SIG-M5 treated with dmso at 0.1 percent for 504 hours (cell line): ENCODE measurements around the gene CENPE.
"Not testable (repeated sequence)": the region's sequence is repeated elsewhere in the genome, so short reads cannot be mapped to it uniquely, and the experiment has no call there.

Experiments used
- DNase-seq: peaks from one replicate; lab custom pipeline; 2025; ENCODE audit not compliant: unreplicated experiment; lab: John Stamatoyannopoulos, UW

The CENPE gene, protein sequence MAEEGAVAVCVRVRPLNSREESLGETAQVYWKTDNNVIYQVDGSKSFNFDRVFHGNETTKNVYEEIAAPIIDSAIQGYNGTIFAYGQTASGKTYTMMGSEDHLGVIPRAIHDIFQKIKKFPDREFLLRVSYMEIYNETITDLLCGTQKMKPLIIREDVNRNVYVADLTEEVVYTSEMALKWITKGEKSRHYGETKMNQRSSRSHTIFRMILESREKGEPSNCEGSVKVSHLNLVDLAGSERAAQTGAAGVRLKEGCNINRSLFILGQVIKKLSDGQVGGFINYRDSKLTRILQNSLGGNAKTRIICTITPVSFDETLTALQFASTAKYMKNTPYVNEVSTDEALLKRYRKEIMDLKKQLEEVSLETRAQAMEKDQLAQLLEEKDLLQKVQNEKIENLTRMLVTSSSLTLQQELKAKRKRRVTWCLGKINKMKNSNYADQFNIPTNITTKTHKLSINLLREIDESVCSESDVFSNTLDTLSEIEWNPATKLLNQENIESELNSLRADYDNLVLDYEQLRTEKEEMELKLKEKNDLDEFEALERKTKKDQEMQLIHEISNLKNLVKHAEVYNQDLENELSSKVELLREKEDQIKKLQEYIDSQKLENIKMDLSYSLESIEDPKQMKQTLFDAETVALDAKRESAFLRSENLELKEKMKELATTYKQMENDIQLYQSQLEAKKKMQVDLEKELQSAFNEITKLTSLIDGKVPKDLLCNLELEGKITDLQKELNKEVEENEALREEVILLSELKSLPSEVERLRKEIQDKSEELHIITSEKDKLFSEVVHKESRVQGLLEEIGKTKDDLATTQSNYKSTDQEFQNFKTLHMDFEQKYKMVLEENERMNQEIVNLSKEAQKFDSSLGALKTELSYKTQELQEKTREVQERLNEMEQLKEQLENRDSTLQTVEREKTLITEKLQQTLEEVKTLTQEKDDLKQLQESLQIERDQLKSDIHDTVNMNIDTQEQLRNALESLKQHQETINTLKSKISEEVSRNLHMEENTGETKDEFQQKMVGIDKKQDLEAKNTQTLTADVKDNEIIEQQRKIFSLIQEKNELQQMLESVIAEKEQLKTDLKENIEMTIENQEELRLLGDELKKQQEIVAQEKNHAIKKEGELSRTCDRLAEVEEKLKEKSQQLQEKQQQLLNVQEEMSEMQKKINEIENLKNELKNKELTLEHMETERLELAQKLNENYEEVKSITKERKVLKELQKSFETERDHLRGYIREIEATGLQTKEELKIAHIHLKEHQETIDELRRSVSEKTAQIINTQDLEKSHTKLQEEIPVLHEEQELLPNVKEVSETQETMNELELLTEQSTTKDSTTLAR (N-terminal part only)

DNA sequence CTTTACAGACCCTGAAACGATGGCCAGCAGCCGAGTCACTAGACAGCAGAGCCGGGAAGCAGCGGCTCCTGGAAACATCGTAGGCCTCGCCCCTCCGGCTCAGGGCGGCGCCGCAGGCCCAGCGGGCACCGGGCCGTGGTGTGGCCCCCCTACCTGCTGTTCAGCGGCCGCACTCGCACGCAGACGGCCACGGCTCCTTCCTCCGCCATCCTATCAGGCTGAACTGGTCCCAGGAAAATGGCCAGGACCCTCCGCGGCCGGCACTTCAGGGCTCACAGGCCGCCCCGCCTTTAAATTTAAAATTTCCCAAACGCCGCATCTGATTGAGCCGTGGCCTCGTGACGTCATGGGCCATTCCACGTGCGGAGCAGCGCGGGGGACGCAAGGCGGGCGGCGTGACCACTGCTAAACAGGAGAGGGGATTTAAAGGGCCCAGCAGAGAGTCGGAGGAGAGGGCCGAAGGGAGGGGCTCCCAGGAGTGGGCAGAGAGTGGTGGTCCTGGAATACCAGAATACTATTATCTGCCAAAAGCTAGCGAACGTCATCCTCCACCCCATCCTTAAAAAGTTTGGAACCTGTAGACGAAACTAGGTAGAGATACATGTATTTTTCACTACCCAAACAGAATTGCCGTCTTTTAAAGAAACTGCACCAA is at the start of gene CENPE:
Gene CENPE (minus strand): TSS at position 233 of the 655 bp plus-strand sequence. CDS start 24 bp downstream, at position 209.
- DNase-seq = peak; percentile 79

DNA sequence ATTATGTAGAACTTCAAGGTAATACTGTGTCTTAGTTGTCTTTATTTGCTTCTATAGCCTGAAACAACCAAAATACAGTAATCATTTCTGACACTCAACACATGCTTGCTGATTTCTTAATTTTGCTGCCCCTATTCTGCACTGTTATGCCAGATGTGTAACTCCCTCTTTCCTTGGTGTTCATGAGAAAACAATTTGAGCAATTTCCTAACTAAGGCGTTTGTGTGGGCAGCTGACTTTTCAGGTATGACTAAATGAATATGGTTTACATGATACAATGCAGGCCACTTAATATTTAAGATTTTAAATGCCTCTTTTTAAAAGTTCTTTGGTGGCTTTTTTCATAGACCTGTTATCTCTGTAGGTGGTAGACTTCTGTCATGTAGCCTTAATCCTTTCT is 46.1 kb upstream of the CENPE start:
- DNase-seq = no peak

DNA sequence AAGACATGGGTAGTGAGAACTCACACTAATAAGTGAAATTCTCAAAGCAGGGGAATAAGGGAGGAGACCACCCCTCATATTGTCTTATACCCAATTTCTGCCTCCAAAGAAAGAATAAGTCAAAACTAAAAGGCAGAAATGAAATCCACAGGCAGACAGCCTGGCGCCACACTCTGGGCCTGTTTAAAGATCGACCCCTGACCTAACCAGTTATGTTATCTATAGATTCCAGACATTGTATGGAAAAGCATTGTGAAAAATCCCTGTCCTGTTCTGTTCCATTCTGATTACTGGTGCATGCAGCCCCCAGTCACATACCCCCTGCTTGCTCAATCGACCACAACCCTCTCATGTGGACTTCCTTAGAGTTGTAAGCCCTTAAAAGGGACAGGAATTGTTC is 32.8 kb upstream of the CENPE start:
- DNase-seq = not testable (repeated sequence)

DNA sequence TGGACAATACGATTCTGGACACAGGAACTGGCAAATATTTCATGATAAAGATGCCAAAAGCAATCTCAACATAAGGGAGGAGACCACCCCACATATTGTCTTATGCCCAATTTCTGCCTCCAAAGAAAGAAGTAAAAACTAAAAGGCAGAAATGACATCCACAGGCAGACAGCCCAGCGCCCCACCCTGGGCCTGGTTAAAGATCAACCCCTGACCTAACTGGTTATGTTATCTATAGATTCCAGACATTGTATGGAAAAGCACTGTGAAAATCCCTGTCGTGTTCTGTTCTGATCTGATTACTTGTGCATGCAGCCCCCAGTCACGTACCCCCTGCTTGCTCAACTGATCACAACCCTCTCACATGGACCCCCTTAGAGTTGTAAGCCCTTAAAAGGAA is 25.4 kb upstream of the CENPE start:
- not testable (repeated sequence) for DNase-seq

DNA sequence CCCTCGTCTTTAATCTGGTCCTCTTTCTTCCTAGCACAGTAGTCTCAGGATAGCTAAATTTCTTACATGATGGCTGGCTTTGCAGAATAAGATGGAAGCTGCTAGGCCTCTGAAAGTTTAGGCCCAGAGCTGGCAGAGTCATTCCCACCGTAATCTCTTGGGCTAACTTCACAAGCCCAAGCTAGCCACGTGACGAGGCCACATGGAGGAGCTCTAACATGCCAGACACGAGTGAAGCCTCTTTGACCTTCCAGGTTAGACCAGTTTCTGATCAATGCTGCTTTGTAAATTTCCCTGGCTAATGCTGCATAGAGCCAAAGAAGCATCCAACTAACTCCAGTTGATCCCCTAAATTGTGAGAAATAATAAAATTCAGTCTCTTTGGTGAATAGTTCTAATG is 9.5 kb upstream of the CENPE start:
- DNase-seq = no peak

DNA sequence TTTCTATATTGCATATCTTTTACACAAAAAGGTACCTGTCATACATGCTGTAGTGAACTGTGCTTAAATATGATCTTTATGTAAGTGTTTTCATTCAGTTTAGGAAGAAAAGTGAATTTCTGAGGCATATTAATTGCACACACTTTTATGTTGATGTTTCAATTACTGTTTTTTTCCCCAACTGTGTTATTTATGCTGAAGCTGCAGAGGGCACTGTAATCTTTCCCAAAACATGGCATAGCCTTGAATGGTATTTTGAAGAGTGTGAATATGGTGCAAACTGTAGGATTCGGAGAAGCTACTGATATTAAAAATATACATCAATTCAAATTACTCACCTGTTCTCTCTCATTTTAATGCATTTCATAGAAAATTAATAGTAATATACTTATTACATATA is 6.0 kb upstream of the CENPE start:
- peak; percentile 15 for DNase-seq

DNA sequence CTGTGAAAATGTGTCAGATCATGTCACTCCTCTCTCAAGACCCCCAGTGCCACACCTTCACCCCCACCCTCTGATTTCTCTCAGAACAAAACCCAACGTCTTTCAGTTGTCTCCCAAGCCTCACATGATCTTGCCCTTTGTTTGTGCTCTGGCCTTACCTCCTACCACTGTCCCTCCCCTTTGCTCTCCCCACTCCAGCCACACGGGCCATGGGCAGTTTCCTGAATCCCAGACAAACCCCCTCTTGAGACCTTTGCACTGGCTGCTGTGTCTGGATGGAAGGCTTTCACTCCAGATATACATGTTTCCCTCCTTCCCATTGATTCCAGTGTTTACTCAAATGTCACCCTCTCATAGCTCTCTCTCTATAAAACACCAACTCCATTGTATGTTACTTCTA is 3.6 kb upstream of the CENPE start:
- DNase-seq = no peak

DNA sequence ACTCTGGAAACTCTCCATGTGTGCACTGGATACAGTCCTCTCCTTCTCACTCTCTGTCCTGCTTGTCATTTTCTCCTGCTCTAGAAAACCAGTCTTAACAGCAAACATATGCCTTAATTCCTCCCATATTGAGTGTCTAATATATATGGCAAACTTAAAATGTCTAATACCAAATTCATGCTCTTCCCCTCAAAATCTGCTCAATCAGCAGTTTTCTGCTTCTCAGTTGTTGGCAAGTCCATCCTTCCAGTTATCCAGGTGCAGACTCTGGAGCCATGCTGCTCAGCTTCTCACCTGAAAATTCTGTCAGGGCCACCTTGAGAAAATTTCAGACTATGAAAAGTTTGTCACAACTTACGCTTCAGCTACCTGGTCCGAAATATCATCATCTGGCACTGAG is 3.1 kb upstream of the CENPE start:
- DNase-seq = no peak

DNA sequence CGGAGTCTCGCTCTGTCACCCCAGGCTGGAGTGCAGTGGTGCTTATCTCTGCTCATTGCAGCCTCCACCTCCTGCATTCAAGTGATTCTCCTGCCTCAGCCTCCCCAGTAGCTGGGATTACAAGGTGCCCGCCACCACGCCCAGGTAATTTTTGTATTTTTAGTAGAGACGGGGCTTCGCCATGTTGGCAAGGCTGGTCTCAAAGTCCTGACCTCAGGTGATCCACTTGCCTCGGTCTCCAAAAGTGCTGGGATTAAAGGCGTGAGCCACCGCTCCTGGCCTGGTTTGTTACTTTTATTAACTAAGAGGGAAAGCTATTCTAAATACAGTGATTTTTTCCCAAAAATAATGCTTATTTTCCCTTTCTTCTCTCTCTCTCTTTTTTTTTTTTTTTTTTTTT is 866 bp upstream of the CENPE start:
- DNase-seq = no peak

DNA sequence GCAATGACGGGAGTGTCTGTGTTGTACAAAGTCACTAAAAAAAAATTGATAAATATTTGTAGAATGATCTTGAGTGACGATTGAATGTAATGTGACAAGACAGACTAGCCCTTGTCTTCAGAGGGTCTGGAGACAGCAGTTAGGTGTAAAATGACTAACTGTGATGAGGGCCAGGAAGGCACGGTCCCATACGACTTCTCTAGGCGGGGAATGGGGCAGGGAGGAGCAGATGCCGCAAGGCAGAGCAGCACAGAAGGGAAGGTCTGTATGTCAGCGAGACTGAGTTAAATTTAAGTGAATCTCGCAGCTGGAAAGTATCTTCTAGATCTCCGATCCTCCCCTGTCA is 405 bp downstream of the CENPE start:
- DNase-seq = peak; percentile 44

DNA sequence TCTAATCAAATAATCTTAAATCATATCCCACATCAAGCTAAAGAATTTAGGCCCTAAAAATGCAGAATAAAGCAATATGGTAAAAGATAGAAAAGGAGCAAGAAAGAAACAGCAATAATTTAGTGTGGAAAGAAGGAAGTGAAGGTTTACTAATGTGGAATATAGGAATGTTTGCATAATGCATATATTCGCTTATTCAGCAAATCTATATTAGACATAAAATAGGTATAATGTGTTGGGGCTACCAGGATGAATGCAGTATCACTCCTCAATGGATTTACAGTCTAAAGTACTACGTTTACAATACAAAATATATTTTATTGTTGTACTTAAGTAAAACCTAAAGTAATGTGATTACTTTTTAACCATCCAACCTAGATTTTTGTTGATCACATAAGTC is 4.7 kb downstream of the CENPE start:
- no peak for DNase-seq

DNA sequence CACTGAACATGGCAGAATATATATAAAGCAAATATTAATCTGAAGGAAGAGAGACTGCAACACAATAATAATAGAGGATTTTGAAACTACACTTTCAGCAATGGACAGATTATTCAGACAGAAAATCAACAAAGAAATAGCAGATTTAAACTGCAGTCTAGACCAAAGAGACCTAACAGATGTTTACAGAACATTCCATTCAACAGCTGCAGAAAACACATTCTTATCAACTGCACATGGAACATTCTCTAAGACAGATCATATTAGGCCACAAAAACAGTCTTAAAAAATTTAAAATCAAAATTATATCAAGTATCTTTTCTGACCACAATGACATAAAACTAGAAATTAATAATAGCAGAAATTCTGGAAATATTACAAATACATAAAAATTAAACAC is 27.1 kb downstream of the CENPE start:
- no peak for DNase-seq

DNA sequence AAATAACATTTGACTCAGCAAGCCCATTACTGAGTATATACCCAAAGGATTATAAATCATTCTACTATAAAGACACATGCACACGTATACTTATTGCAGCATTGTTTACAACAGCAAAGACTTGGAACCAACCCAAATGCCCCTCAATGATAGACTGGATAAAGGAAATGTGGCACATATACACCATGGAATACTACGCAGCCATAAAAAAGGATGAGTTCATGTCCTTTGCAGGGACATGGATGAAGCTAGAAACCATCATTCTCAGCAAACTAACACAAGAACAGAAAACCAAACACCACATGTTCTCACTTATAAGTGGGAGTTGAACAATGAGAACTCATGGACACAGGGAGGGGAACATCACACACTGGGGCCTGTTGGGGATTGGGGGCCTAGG is 28.4 kb downstream of the CENPE start:
- not testable (repeated sequence) for DNase-seq

DNA sequence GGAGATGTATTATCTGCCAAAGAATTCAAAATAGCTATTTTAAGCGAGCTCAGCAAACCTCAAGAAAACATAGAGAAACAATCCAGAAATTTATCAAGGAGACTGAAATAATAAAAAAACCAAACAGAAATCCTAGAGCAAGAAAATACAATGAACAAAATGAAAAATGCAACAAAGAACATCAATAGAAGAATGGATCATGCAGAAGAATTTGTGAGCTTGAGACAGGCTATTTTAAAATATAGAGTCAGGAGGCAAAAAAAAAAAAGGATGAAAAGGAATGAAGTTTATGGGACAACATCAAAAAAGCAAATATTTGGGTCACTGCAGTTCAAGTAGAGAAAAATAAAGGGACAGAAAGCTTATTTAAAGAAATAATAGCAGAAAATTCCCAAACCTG is 29.1 kb downstream of the CENPE start:
- no peak for DNase-seq

DNA sequence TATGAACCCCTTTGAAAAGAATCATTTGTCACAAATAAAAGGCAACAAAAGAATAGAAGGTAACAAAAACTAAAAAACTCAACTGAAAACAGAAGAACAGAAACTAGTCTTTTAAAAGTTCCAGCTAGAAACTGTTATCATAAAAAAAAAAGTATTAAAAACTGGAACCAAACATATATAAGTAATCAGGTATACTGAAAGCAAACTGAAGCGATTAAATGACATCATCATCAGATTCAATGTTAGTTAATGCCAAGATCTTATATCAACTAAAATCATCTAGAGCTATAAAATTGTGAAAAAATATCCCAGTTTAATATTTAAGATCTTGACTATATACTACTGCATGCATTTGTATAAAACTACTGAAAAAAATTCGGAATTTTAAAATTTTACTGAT is 36.0 kb downstream of the CENPE start:
- no peak for DNase-seq

DNA sequence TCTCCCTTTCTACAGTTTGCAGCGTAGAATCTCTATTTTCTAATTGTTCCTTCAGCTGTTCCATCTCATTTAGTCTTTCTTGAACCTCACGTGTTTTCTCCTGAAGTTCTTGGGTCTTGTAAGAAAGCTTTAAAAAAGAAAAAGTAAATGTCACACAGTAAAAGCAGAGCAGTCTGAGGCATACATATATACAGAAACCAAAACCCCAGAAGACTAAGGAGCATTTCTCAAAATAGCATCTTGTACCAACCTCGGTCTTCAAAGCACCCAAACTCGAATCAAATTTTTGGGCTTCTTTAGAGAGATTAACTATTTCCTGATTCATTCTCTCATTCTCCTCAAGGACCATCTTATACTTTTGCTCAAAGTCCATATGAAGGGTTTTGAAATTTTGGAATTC is 39.4 kb downstream of the CENPE start:
- no peak for DNase-seq

DNA sequence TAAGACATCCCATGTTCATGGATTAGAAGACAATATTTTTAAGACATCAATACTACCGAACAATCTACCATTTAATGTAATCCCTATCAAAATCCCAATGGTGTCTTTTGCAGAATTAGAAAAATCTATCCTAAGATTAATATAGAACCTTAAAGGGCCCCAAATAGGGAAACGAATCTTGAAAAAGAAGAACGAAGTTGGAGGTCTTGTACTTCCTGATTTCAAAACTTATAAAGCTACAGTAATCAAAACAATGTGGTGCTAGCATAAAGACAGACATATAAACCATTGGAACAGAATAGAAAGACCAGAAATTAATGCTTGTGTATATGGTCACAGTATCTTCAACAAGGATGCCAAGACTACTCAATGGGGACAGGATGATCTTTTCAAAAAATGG is 42.0 kb downstream of the CENPE start:
- DNase-seq = peak; percentile 50

DNA sequence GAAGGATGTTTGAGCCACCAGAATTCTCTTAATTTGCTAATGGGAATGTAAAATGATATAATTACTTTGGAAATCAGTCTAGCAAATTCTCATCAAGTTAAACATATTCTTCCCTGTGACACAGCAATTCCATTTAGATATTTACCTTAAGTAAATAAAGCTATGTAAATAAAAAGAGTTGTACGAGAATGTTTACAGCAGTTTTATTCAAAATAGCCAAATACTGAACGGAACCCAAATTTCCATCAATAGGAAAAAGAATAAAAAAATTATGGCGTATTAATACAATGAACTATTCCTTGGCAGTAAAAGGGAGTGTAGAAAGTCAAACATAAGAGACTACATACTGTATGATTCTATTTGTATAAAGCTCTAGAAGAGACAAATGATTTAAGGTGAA is 45.8 kb downstream of the CENPE start:
- no peak for DNase-seq

DNA sequence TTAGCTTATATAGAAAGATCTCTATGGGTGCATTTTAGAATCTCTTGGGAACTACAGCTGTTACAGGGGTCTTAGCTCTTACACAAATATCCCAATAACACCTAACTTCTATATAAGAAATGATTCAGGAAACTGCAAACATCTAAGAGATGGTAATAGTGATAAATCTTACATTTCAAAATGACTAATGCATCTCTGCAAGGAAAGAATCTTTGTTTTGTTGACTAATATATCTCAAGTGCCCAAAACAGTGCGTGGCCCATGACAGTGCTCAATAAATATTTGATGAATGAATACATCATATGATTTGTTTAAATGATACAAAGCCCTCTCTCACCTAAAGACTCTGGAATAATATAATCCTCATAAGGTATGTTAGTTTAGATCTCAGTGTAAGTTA is 47.5 kb downstream of the CENPE start:
- peak; percentile 7 for DNase-seq

DNA sequence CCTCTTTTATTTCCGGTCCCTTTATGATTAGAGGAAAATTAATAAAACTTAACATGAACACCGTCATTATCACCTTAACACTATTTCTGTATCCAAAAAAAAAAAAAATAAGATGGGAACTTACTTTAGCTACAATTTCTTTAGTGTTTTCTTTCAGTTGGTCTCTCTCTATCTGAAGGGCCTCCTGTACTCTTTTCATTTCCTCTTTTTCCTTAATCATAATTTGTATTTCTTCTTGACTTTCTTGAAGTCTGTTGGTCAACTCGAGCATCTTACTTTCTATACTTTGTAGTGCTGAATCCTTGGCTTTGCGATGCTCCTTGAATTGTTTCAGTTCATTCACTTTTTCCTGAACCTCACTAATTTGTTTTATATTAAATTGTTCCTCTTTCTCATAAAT is 53.2 kb downstream of the CENPE start:
- peak; percentile 10 for DNase-seq

DNA sequence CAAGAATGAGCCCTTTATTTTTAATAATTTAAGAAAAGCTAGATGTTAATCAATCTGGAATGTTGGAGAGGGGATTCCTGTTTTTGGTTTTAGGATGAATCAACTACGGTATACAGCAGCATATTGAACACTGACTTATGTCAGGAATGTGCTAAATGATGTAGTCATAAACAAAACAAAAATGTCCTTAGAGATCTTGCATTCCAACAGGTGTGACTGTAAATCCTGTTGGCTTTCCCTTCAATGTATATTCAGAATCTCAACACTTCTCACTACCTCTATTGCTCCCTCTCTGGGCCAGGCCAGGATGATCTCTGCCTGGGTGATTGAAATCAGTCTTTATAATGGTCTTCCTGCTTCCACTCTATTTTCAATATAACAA is 60.7 kb downstream of the CENPE start:
- no peak for DNase-seq
